DND-41 (cell line): ENCODE data around the gene DGKG.

Experiments used
- ATAC-seq: fragments of 200-7000 bp; cut with Tn5 transposase; 3 replicates; pipeline ENCODE4 v1.9.1; 2021; ENCODE audit warnings: low read depth; ENCODE audit not compliant: insufficient read depth
- DNase-seq: peaks from one replicate; pipeline ENCODE4 v3.0.0-alpha.2; 2020
- H2AFZ ChIP-seq: 2 replicates; pipeline ENCODE4 v1.6.0; 2012; ENCODE audit warnings: low read depth, low read length
- H3K27ac ChIP-seq: 2 replicates; pipeline ENCODE4 v1.5.1; 2012; ENCODE audit warnings: low read length, inconsistent platforms
- H3K27me3 ChIP-seq: fragments of 200-600 bp; sonication (generic); 2 replicates; pipeline ENCODE4 v1.6.0; 2012; ENCODE audit warnings: low read length, mild to moderate bottlenecking, inconsistent platforms; ENCODE audit not compliant: insufficient read depth, poor library complexity
- H3K36me3 ChIP-seq: 2 replicates; pipeline ENCODE4 v1.5.1; 2012; ENCODE audit warnings: low read length, inconsistent platforms; ENCODE audit not compliant: insufficient read depth
- H3K4me1 ChIP-seq: 2 replicates; pipeline ENCODE4 v1.5.1; 2012; ENCODE audit warnings: mild to moderate bottlenecking, low read length; ENCODE audit not compliant: insufficient read depth
- H3K4me2 ChIP-seq: 2 replicates; pipeline ENCODE4 v1.6.0; 2012; ENCODE audit warnings: mild to moderate bottlenecking, moderate library complexity, low read length, inconsistent platforms; ENCODE audit not compliant: insufficient read depth
- H3K4me3 ChIP-seq, 2 experiments: fragments of 200-600 bp in 1 of 2; shearing (Covaris generic) in 1 of 2; 2 replicates each; pipeline ENCODE4 v1.5.1; 2012 to 2016; ENCODE audit warnings: inconsistent platforms in 2 of 2, low read length in 2 of 2, mild to moderate bottlenecking in 2 of 2, low read depth in 1 of 2, moderate library complexity in 1 of 2
- H3K79me2 ChIP-seq: 2 replicates; pipeline ENCODE4 v1.6.0; 2012; ENCODE audit warnings: low read length, inconsistent platforms; ENCODE audit not compliant: insufficient read depth
- H3K9ac ChIP-seq: 2 replicates; pipeline ENCODE4 v1.6.0; 2012; ENCODE audit warnings: low read depth, mild to moderate bottlenecking, inconsistent platforms, low read length, moderate library complexity
- H3K9me3 ChIP-seq: 2 replicates; pipeline ENCODE4 v1.5.1; 2012; ENCODE audit warnings: low read length, moderate library complexity, mild to moderate bottlenecking, inconsistent platforms; ENCODE audit not compliant: insufficient read depth, severe bottlenecking
- H4K20me1 ChIP-seq: 2 replicates; pipeline ENCODE4 v1.6.0; 2012; ENCODE audit warnings: low read length; ENCODE audit not compliant: insufficient read depth
- CTCF ChIP-seq: IDR thresholded peaks from 2 replicates; pipeline ENCODE4 v1.5.1; 2012; ENCODE audit warnings: borderline replicate concordance, low read length, moderate library complexity, mild to moderate bottlenecking; ENCODE audit not compliant: poor library complexity, severe bottlenecking; ENCODE audit errors: extremely low read depth
- EZH2 ChIP-seq: IDR thresholded peaks from 3 replicates; pipeline ENCODE4 v1.6.1; 2012; ENCODE audit warnings: borderline replicate concordance, low read depth, mild to moderate bottlenecking, moderate library complexity, low read length, inconsistent platforms; ENCODE audit not compliant: severe bottlenecking

DGKG gene

DNA sequence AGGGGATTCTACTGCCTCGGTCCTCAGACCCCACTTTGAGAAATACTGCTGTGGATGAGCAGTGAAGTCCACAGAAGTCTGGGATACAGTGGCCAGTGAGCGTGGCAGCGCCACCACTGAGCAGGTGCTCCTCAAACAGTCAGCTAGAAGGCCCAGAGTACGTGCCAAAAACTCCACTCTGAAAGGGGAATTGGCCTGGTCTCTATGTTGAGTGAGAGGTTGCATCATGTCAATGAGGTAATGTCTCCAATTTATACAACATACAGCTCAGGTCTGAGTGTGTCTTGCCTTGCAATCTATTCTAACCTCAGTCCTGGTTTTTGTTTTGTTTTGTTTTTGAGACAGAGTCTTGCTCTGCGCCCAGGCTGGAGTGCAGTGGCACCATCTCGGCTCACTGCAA is 199.8 kb downstream of the DGKG start:
- Histone ChIP-seq H3K4me1 (no peaks in the 10 kb centered on the region), H2AFZ (no peak overlapping the region), H4K20me1 (no peaks in the 10 kb centered on the region), H3K4me3 (no peak overlapping the region), H3K27me3 (peaks cover 12% of the 10 kb centered on the region), H3K36me3 (no peaks in the 10 kb centered on the region), H3K4me2 (no peak overlapping the region), H3K27ac (no peak overlapping the region), H3K9ac (no peak overlapping the region), H3K79me2 (no peaks in the 10 kb centered on the region), H3K9me3 (no peaks in the 10 kb centered on the region)
- no peak for DNase-seq
- TF ChIP-seq CTCF (no peak), EZH2 (no peak)
- ATAC-seq = no peak

- H3K4me2 ChIP-seq = no peak overlapping the region
- H3K36me3 ChIP-seq = no peaks in the 10 kb centered on the region
- ATAC-seq (no peak), DNase-seq (no peak)
- H2AFZ ChIP-seq = no peak overlapping the region
- no peak overlapping the region for H3K4me3 ChIP-seq
- no peaks in the 10 kb centered on the region for H4K20me1 ChIP-seq
- no peak overlapping the region for H3K27ac ChIP-seq
- no peak overlapping the region for H3K9ac ChIP-seq
- TF ChIP-seq EZH2 (no peak), CTCF (no peak)
- H3K79me2 ChIP-seq = no peaks in the 10 kb centered on the region
- H3K27me3 ChIP-seq = peaks cover 7% of the 10 kb centered on the region
- no peaks in the 10 kb centered on the region for H3K9me3 ChIP-seq
- no peaks in the 10 kb centered on the region for H3K4me1 ChIP-seq
Observed at GRCh38 chr3:186160691-186161243, 201.3 kb downstream of the DGKG start.

GRCh38 chr3:186154641-186155040 is 207.4 kb downstream of the DGKG start:
- Histone ChIP-seq H3K36me3 (no peaks in the 10 kb centered on the region), H3K27ac (no peak overlapping the region), H3K27me3 (peaks cover 13% of the 10 kb centered on the region), H3K4me1 (peaks cover 9% of the 10 kb centered on the region), H4K20me1 (peaks cover 2% of the 10 kb centered on the region; the same call in 1 of the 2 replicates), H2AFZ (no peak overlapping the region), H3K9me3 (no peaks in the 10 kb centered on the region), H3K4me2 (no peak overlapping the region), H3K9ac (no peak overlapping the region), H3K79me2 (no peaks in the 10 kb centered on the region), H3K4me3 (no peak overlapping the region)
- TF ChIP-seq EZH2 (no peak), CTCF (no peak)
- DNase-seq = no peak
- no peak for ATAC-seq

DNA sequence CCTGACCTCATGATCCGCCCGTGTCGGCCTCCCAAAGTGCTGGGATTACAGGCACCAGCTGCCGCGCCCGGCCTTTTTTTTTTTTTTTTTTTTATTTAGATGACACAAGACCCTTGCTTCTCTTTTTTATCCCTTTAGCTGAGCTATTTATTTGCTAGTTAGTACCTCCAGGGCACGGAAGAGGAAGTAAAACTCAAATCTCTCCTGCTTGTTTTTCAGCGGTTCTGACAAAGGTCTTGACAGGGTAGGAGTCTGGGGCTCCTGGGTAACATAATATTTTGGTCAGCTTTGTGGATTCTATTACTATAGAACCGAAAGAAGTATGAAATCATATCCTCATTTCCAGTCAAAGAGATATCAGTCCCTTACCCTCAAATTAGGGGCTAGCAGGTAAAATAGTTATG is 209.1 kb downstream of the DGKG start:
- no peak for TF ChIP-seq EZH2
- no peak for TF ChIP-seq CTCF
- Histone ChIP-seq H3K27me3 (peaks cover 18% of the 10 kb centered on the region), H3K36me3 (no peaks in the 10 kb centered on the region), H3K27ac (no peak overlapping the region), H3K4me2 (no peak overlapping the region), H2AFZ (no peak overlapping the region), H3K79me2 (no peaks in the 10 kb centered on the region), H4K20me1 (peaks cover 5% of the 10 kb centered on the region; the same call in 1 of the 2 replicates), H3K9me3 (no peaks in the 10 kb centered on the region), H3K4me1 (peaks cover 9% of the 10 kb centered on the region), H3K9ac (no peak overlapping the region), H3K4me3 (no peak overlapping the region)
- no peak for DNase-seq
- no peak for ATAC-seq
